NB4 (cell line): ENCODE data around the gene ANKFN1.
"Not testable (repeated sequence)": the region's sequence is repeated elsewhere in the genome, so short reads cannot be mapped to it uniquely, and the experiment has no call there.

ENCODE experiments used
- DNase-seq: peaks from one replicate; pipeline ENCODE4 v3.0.0; 2010; ENCODE audit warnings: low read depth
- H3K4me3 ChIP-seq: one replicate; pipeline ENCODE4 v1.5.1; 2011; ENCODE audit warnings: mild to moderate bottlenecking, low read depth, low read length, moderate library complexity
- MYC ChIP-seq: IDR thresholded peaks from 2 replicates; pipeline ENCODE4 v1.6.1; 2011; ENCODE audit warnings: low read depth, low read length
- POLR2A ChIP-seq: IDR thresholded peaks from 2 replicates; pipeline ENCODE4 v1.6.1; 2011; ENCODE audit warnings: mild to moderate bottlenecking; ENCODE audit not compliant: insufficient read length; ENCODE audit errors: extremely low read depth
- TF ChIP-seq, protein P1 (sequence below): IDR thresholded peaks from one replicate; pipeline ENCODE4 v1.5.1; 2012; ENCODE audit warnings: low read depth, low read length
- TF ChIP-seq, protein P2 (sequence below): IDR thresholded peaks from 2 replicates; pipeline ENCODE4 v1.6.1; 2011; ENCODE audit warnings: low read depth, low read length

ANKFN1 gene

DNA sequence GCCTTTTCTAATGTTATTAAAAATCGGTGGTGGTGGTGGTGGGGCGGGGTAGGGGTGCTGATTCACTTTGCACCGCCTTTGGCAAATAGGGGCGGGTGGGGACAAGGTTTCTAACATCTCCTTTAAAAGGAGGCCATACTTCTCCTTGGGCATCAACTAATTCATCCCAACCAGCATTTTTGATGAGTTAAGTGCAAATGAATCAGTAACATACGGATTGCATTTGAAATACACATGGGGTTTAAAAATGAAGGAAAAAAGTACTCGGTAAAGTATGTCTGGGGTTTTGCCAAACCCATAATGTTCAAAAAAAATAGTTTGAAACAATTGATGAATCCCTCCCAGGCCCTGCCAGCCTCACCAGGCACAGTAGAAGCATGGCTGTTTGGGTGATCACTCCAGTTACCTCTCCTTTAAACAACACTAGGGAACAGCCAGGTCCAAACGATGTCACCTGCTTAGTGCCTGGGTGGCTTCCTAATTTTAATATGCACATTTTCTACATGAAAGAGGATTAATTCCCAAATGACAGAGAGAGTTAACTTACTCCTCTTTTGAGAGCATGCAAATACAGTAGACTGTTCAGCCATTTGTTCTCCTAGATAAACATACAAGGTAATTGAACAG, 107.2 kb downstream of the ANKFN1 start:
- no peak for TF ChIP-seq POLR2A
- TF ChIP-seq, protein P1, sequence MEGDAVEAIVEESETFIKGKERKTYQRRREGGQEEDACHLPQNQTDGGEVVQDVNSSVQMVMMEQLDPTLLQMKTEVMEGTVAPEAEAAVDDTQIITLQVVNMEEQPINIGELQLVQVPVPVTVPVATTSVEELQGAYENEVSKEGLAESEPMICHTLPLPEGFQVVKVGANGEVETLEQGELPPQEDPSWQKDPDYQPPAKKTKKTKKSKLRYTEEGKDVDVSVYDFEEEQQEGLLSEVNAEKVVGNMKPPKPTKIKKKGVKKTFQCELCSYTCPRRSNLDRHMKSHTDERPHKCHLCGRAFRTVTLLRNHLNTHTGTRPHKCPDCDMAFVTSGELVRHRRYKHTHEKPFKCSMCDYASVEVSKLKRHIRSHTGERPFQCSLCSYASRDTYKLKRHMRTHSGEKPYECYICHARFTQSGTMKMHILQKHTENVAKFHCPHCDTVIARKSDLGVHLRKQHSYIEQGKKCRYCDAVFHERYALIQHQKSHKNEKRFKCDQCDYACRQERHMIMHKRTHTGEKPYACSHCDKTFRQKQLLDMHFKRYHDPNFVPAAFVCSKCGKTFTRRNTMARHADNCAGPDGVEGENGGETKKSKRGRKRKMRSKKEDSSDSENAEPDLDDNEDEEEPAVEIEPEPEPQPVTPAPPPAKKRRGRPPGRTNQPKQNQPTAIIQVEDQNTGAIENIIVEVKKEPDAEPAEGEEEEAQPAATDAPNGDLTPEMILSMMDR, result no peak
- TF ChIP-seq MYC, result no peak
- no peak overlapping the region for H3K4me3 ChIP-seq
- no peak for DNase-seq

DNA sequence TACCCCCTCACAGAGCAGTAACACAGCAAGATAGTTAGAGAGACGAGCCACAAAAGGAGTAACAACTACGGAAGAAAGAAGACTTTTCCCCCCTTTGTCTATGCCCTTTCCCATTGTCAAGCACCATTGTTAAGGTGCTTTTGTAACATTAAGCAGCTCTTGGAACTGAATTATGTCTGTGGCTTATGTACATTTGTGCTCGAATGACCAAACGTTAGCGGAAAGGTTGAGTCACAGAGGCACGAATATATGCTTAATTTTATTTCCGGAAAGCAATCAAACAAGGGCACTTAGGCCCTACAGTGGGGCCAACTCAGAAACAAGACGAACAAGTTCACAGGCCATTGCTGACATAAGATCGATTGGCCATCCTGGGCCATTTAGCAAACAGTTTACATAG, 109.5 kb downstream of the ANKFN1 start:
- DNase-seq, result no peak
- no peak overlapping the region for H3K4me3 ChIP-seq
- TF ChIP-seq POLR2A (no peak), MYC (no peak)
- TF ChIP-seq, protein P2, sequence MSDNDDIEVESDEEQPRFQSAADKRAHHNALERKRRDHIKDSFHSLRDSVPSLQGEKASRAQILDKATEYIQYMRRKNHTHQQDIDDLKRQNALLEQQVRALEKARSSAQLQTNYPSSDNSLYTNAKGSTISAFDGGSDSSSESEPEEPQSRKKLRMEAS, result no peak

DNA sequence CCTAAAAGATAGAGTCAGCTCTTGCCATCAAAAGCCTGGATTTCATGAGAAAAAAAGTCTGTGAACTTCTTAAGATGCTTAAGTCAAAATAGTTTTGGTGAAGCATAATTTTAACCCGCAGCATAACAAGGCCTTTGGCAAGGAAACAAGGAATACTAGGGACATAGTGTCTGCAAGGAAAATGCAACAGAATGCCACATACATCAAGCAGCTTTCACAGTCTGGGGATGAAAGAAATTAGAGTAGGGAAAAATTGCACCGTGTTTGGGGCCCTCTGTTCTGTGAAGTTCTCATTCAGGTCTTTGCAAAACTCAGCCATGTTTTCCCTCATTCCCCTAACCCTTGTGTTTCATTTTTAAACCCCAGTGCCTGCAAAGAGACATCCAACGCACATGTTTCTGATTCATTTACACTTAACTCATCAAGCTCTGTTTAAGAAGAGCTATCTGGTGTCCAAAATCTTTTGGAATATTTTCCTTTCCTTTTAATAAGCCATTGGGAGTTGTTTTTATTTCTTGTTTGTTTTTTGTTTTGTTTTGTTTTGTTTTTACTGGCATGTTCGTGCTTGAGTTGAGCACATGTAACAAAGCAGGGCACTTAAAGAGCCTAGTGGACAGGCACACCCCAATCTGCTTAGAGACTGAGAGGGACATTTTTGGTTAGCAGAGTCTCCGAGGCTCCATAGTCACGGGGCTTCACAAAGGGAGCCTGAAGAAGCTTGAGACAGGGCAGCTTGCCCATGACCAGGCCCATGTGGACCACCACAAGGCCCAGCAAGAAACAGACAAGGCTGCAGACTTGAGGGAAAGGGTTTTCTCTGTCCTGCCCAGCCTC, 116.5 kb downstream of the ANKFN1 start:
- DNase-seq, result no peak
- no peak overlapping the region for H3K4me3 ChIP-seq
- TF ChIP-seq, protein P1, result no peak

DNA sequence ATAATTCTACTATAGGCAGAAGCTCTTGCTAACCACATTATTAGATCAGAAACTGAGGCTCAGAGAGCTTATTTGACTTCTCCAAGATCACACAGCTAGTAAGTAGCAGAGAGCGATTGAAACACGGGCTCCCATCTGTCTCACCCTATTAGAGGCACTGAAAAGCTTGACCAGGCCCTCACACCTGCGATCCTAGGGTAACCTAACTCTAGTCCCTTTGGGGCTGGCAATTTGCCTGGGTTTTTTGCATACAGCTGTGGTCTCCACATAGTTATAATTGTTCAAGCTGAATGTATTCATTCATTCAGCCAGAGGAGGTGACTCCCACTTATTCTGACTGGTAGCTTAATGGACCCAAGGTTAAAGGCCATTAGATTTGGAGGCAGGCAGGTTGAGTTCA, 121.2 kb downstream of the ANKFN1 start:
- H3K4me3 ChIP-seq, result no peak overlapping the region
- DNase-seq, result no peak
- TF ChIP-seq, protein P1, result no peak
- TF ChIP-seq, protein P2, result no peak
- TF ChIP-seq POLR2A (no peak), MYC (no peak)

DNA sequence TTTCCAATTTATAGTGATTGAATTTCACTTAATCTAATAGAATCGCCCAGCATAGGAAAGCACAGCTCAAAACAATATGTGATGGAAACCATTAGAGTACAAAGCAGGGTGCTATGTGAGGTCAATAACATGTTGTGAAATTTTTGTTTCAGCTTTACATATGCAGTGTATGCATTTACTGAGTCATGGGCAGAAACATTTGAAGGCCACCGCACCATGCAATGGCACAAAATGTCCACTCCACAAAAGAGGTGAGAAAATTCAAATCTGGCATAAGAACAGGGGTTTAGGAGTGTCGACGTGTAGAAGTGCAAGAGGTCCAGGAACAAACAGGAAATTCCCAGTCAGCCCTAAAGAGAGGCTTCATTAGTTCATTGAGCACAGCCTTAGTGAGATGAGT, 131.2 kb downstream of the ANKFN1 start:
- TF ChIP-seq, protein P1, result no peak
- TF ChIP-seq, protein P2, result no peak
- TF ChIP-seq MYC (no peak), POLR2A (no peak)
- no peak overlapping the region for H3K4me3 ChIP-seq
- peak; percentile 22 for DNase-seq

DNA sequence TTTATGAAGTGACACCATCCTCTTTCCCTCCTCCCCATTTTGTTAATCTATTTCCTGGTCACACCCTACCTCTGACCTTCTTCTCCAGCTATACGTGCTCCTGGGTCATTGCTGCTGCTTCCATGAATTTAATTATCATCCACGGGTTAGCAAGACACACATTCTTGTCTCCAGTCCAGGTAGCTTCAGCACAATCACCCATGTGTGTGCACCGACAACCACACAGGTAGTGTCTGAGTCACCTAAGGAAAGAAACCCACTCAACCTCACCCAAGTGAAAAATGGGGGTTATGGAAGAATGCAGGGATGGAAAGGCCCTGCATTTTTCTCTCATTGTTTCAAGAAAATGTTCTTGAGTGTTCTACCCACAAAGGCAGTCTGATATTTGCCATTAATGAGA, 135.5 kb downstream of the ANKFN1 start:
- H3K4me3 ChIP-seq, DNase-seq: not testable (repeated sequence)

DNA sequence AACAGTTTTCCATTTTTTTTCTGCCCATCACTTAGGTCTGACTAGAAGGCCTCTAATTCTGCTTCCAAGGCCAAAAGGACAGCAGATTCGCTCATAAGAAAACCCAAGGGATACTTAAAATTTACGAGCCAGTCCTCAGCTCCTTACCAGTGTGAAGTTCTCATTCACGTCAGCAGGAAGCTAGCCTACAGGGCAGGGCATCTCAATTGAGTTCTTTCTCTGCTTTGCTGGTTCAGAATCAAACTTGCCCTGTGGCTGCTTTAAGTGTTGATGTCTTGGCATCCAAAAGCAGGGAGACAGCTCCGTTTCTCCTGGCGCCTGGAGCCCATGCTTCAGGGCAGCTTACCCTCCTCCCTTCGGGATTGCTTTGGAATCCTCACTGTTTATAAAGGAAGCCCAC, 136.0 kb downstream of the ANKFN1 start:
- TF ChIP-seq, protein P2, result no peak
- TF ChIP-seq, protein P1, result no peak
- TF ChIP-seq MYC (no peak), POLR2A (no peak)
- H3K4me3 ChIP-seq, result no peak overlapping the region
- peak; percentile 51 for DNase-seq
